Stimulated activated CD8-positive, alpha-beta memory T cell treated with anti-CD3 and anti-CD28 coated beads, Interleukin-7, amount 100 ng/mL, for 4 hours (primary cell): ENCODE data around the gene NATD1.

Experiments used
- DNase-seq, 2 donors: peaks; one replicate each; pipeline ENCODE4 v3.0.0-alpha.2; 2020; ENCODE audit warnings: low read depth in 2 of 2

NATD1 gene

DNA sequence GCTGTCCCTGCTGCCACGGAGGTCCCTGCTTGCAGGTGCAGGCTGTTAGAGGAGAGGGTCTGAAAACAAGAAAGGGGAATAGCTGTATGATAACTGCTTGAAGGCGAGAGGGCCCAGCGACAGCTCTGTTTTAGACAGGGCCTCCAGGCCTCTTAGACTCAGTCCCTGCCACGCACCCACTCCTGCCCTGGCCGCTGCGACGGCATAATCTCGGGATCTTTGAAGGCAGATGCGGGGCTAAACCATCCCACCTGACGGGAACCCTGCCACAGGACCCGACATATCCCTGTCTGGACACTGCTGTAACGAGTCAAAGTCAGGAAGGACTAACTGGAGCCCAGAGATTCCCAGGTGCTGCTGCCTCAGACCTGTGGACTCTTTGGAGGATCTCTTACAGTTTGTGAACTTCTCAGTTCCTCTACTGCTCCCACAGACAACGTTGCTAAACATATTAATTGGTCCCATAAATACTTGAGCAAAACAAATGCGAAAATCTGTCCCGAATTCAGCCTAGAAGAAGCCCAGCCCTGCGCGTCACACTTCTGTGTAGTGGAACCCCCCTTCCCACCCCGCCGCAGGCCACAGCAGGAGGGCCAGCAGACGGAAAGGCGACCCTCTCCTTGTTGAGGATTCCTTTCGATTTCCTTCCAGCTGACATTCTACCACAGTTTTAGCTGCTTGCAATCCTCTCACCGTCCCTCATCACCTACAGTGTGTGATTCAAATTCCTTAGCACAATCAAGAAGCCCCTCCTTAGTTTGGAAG lies 38.3 kb downstream of the NATD1 start:
- no peak for DNase-seq

- DNase-seq, result peak; percentile 84 to 96
These were observed 39.0 kb downstream of the NATD1 start, which contains the start of gene TMEM11 for GRCh38 chr17:21214015-21214776. Gene TMEM11, minus strand, starts transcription at chr17:21214161. Its CDS starts 9 bp downstream, at chr17:21214152.

DNA sequence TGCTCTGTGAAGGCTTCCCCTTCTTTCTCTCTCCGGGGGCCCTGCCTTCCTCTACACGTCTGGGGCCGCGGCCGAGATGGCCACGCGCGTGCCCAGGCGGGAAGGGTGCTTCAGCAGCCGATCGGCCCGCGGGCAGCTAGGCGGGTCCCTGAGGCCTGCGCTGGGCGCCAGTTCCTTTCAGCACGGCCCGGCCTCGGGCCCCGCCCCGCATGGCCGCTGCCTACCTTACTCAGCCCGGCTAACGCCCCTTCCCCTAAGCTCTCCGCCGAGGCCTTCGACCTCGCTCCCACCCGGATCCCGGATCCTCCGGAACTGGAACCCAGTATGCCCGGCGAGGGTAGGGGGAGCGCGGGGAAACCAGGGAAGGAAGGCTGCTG lies 39.6 kb downstream of the NATD1 start:
- DNase-seq, result peak in 1 of 2 donors; percentile 35

GRCh38 chr17:21212826-21213637 lies 40.2 kb downstream of the NATD1 start:
- no peak for DNase-seq

DNA sequence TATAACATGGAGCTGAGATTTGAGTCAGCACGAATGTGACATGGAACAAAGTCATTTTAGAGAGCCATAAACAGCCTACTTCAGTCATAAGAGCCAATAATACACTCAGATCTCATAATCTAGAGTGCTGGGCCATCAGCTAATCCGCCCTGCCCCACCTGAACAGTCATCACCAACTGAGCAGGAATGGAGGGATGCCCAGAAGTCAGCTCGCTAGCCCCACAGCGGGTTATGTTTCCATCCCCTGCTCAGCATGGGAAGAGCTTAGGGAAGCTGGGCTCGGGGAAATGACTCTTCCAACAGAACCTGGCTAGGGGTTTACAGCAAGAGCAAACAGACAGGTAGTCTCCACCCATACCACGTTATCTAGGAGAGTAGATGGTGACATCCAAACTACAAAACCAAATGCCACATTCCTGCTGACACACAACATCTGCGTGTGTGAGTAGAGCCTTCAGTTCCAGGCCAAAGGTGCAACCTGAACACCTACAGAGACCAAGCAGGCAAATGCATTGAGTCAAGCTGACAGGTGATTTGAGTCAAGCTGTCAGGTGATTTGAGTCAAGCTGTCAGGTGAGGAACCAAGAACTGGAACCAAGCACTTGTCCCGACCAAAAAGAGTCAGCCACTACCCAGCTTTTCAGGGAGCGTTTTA lies 41.3 kb downstream of the NATD1 start:
- no peak for DNase-seq

DNA sequence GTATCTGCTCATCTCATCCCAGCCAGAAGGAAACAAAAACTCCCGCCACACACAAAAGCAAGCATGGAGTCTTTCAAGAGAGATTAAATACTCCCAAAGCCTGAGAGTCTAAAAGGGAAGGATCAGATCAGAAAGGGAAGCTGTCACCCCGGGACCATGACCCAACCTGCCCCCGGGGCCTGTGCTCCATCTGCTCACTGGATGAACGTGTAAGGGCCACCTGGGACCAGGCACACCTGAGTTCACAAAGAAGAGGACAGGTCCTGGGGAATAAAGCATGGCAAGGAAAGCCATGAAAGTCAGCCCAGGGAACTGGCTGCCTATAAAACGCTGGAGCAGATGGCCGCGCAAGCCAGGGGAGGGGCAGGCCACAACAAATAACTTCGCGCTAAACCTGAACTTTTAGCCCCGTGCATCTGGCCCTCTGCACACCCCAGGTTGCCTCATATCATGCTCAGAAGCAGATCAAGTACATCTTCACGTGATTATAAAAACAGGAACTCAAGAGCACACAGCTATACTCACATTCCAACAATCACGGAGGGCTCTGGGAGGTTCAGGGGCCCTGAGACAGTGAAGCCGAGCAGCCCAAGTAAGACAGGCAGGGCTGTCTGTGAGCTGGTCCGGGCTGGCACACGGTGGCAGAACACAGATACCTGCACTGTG lies 42.7 kb downstream of the NATD1 start:
- DNase-seq, result no peak

- no peak for DNase-seq
These were observed 43.6 kb downstream of the NATD1 start for GRCh38 chr17:21209511-21210175.

DNA sequence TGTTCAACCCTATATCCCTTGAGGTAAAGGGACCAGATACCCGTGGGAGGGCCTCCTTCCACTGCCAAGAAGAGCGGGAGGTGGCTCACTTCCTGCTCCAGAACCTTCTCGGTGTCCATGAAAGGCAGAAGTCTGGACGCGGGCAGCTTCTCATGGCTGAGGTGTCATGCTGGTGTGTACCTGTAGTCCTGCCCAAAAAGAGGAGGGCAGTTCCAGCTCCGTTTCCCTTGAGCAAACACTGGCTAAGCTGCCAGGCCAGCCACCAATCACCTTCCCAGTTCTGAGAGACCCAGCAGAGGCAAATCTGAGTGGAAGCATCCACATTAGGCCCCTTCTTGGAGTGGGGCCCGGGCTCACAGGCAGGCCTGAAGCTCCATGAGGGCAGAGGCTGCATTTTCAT lies 44.9 kb downstream of the NATD1 start:
- DNase-seq, result no peak

- no peak for DNase-seq
These were observed 48.3 kb downstream of the NATD1 start for GRCh38 chr17:21204935-21205334.

- DNase-seq, result no peak
These were observed 50.7 kb downstream of the NATD1 start for GRCh38 chr17:21202512-21202911.

- no peak for DNase-seq
These were observed 51.3 kb downstream of the NATD1 start for GRCh38 chr17:21201874-21202273.

DNA sequence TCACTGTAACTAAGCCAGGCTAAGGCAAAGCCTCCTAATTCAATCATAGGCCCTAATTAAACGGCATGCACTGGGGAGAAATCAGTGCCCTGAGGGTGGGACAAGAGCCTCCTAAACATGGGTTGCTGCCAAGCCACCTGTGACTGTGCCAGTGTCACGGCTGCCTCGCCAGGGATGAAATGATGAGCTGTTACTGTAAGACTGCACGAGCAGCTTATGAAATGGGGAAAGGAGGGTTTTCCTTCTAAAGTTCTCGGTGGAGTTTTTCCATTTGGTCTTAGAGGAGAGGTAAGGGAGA lies 52.0 kb downstream of the NATD1 start:
- no peak for DNase-seq

DNA sequence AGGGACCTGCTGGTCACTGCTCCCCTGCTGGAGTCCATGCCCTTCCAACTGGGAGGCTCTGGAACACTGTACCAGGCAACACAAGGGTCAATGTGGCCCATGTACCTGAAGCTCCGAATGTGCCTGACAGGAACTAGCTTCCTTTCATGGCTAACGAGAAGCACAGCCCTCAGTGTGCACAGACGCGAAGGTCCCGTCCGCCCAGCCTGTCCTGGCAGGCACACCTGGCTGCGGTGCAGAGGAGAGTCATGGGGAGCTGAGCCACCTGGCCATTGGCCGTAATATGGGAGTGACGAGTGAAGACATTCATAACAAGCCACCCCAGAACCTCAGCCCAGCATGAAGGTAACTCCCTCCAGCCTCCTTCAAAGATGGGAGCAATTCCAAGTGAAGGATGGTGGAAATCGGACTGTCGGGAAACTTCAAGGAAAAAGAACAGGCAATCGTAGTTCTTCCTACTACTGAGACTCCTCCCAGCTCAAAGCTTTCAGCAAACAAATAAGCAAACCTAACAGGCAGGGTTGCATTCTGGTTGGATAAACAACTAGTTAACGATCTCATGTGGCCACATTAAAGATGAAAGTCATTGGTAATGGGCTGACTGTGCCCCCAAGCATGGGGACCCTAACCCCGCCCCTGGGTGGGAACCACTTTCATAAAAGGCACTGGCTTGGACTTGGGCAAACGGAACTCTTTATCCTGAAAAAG lies 52.5 kb downstream of the NATD1 start:
- DNase-seq, result no peak

GRCh38 chr17:21199856-21200255 lies 53.4 kb downstream of the NATD1 start:
- DNase-seq, result no peak

- DNase-seq, result no peak
These were observed 53.9 kb downstream of the NATD1 start for GRCh38 chr17:21199311-21199710.

GRCh38 chr17:21198411-21198810 lies 54.8 kb downstream of the NATD1 start:
- no peak for DNase-seq

- no peak for DNase-seq
These were observed 57.1 kb downstream of the NATD1 start for GRCh38 chr17:21196126-21196525.

- no peak for DNase-seq
These were observed 58.5 kb downstream of the NATD1 start for GRCh38 chr17:21194703-21195102.

DNA sequence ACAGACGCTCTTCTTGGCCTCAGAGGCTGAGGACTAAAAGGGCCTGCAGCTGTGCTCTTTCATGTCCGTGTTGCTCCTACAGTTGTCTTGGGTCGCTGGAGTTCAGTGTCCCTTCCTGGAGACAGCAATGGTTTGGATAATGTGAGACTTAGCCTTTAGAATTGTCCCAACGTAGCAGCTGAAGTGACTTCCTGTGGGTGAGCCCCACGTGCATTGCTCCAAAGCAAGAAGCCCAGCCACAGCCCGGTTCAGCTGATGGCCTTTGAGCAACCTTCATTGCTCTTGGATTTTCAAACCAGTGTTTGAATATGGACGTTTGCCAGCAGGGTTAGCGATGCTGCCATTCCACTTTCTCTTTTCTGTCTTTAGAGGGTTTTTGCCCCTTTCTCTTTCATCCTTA lies 59.0 kb downstream of the NATD1 start:
- no peak for DNase-seq

DNA sequence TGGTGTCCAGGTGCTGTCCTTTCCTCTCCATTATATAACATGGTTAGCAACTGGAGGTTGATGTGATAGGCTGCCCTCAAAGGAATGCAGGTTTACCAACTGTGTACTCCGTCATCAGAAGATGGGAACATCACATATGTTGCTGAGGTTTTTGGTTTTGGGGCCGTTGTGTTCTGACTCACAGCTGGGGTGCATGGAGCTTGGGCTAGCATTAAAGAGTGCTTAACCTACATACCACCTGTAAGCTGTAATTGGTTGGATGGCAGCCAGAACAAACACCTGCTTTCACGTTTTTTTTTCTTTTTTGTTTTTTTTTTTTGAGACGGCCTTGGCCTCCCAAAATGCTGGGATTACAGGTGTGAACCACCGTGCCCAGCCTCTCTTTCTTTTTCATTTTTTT lies 60.2 kb downstream of the NATD1 start:
- no peak for DNase-seq
